ENCODE results near the gene TMEM120B. TPM values are rescaled to one million over a fixed set of nuclear protein-coding genes. Genes with fewer than 3 reads are reported as not detected.
"Not testable (repeated sequence)": the region's sequence is repeated elsewhere in the genome, so short reads cannot be mapped to it uniquely, and the experiment has no call there.

TMEM120B gene
- total RNA-seq, 1 experiment from 2014 or later = 2.9 TPM

DNA sequence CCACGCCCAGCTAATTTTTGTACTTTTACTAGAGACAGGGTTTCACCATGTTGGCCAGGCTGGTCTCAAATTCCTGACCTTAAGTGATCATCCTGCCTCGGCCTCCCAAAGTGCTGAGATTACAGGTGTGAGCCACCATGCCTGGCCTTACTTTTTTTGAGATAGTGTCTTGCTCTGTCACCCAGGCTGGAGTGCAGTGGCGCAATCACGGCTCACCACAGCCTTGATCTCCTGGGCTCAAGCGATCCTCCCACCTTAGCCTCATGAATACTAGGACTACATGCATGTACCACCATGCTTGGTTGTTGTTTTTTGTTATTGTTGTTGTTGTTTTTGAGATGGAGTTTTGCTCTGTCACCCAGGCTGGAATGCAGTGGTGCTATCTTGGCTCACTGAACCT, 33.0 kb downstream of the TMEM120B start:
- DNase-seq (ENCODE audit: low read depth) = not testable (repeated sequence)

GRCh38 chr12:121748218-121748570, 35.6 kb downstream of the TMEM120B start:
- DNase-seq (ENCODE audit: low read depth) = no peak

- peak; percentile 21 for DNase-seq (ENCODE audit: low read depth)
Measured at GRCh38 chr12:121748571-121749265, 36.2 kb downstream of the TMEM120B start.

- no peak for DNase-seq (ENCODE audit: low read depth)
Measured at GRCh38 chr12:121749267-121749666, 36.7 kb downstream of the TMEM120B start.

GRCh38 chr12:121750507-121750955, 38.0 kb downstream of the TMEM120B start:
- no peak for DNase-seq (ENCODE audit: low read depth)

- DNase-seq (ENCODE audit: low read depth) = no peak
Measured at GRCh38 chr12:121751034-121751433, 38.5 kb downstream of the TMEM120B start.

DNA sequence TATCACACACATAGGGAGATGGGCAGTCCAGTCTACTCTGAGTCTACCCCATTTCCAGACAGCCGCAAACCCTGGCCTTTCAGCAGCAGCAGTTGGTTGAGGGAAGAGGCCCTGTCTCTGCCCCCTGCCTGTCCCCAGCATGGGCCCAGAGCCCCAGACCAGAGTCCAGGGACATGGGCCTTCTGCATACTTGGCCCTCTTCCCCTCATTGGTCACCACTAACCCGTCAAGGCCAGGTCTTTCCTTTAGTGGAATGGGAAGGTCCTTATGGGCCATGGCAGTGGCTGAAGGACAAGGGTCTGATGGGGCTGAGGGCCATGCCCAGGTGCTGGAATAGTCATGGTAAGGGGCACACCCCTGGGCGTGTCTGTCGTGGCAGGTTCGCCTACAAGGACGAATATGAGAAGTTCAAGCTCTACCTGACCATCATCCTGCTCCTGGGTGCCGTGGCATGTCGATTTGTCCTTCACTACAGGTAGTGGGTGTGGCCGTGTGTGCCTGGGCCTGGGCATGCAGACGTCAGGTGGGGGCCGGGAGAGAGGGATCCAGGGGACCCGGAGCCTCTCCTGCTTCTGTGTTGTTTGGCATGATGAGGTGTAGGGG, 39.3 kb downstream of the TMEM120B start:
- DNase-seq (ENCODE audit: low read depth) = no peak

- no peak for DNase-seq (ENCODE audit: low read depth)
Measured at GRCh38 chr12:121753844-121754264, 41.3 kb downstream of the TMEM120B start.

GRCh38 chr12:121754836-121755235, 42.3 kb downstream of the TMEM120B start:
- DNase-seq (ENCODE audit: low read depth) = no peak

DNA sequence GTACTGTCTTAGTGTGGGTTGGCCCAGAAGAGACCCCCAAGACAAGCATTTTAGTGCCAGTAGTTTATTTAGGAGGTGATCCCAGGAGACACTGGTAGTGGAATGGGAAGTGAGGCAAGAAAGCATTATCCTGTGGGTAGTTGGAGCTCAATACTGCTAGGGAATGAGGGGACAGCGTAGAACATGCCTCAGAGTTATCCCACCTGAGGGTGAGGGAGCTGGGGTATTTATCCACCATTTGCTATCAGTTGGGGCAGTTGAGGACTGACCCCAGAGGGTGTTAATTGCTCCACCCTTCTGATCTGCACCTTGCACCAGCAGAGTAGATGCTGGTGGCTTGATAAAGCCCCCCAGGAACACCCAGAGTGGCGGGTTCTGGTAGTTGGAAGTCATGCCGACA, 43.0 kb downstream of the TMEM120B start:
- no peak for DNase-seq (ENCODE audit: low read depth)

GRCh38 chr12:121758536-121758935, 46.0 kb downstream of the TMEM120B start:
- DNase-seq (ENCODE audit: low read depth) = not testable (repeated sequence)

GRCh38 chr12:121762269-121762668, 49.7 kb downstream of the TMEM120B start:
- DNase-seq (ENCODE audit: low read depth) = no peak

DNA sequence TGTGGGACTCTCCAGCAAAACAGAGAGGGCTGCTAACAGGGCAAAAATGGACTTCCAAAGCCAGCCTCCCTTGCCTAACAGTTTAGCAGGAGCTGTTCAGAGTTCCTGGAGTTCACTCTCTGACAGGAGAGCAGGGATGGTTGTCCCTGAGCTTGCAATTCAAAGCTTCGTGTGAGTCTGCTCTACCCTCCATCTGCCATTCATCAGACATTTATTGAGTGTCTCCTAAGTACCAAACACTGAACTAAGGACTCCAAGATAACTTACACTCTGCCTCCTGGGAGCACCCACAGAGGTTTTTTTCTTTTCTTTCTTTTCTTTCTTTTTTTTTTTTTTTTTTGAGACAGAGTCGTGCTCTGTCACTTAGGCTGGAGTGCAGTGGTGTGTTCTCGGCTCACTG, 52.3 kb downstream of the TMEM120B start:
- DNase-seq (ENCODE audit: low read depth) = no peak

DNA sequence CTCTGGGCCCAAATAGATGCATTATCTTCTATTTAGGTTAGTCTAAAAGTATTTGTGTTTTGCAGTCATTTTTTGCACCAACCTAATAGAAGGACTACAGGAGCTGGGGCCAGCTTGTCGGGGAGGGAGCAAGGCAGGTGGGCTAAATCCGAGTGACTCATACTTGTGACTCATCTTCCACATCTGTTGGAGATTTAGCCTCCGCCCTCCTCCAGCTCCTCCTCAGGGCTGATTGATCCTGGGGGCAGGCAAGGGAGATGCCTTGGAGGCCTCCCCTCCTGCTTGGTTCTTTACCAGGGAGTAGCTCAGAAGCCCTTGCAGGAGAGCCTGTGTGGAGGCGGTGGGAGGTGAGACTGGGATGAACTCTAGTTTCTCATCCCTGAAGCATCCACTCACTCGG, 53.0 kb downstream of the TMEM120B start:
- peak; percentile 92 for DNase-seq (ENCODE audit: low read depth)

DNA sequence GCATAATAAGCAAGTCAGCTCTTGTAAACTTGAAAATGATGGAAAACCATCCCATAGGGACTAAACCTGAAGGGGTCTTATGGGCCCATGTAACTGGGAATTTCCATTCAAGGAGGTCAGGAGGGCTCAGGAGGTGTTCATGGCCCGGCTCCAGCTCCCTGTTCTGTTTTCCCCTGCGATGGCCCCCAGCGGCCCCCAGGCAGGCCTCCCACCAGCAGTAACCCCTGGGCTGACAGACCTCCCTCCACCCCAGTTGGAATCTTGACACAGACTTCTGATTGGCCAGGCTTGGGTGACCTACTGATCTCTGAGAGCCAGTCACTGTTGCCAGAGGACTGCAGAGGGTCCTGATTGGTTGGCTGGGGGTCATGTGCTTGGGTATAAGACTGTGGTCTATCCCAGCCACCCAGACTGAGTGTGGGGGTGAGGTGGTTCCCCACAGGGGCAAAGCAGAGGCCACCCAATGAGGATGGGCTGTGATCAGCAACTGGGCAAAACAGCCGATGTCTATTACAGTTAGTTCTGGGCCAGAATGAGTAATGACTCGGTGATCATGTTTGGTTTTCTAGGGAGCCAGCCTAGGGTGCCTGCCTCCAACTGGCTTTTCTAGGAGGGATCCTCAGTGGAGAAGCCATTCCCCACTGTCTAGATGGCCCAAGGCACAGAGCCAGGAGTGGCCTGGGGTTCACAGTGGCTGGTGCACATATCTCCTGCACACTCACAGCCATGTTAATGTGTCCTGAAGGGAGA, 53.9 kb downstream of the TMEM120B start:
- no peak for DNase-seq (ENCODE audit: low read depth)

- peak; percentile 30 for DNase-seq (ENCODE audit: low read depth)
Measured at GRCh38 chr12:121767525-121768016, 55.0 kb downstream of the TMEM120B start.

DNA sequence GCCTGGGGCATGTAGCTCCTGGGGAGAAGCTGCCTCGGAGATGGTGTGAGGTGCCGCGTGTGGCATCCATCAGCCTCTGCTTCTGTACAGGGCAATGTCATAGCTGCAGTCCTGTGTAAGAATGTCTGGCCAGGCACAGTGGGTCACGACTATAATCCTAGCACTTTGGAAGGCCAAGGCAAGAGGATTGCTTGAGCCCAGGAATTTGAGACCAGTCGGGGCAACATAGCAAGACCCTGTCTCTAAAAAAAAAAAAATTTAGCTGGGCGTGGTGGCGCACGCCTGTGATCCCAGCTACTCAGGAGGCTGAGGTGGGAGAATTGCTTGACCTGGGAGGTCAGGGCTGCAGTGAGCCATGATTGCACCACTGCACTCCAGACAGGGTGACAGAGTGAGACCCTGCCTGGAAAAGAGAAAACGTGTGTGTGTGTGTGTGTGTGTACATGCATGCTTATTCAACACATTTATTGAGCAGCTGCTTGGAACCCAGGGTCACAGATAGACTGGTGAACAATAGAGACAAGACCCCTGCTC, 56.8 kb downstream of the TMEM120B start:
- no peak for DNase-seq (ENCODE audit: low read depth)

- DNase-seq (ENCODE audit: low read depth) = no peak
Measured at GRCh38 chr12:121769831-121770301, 57.3 kb downstream of the TMEM120B start.

DNA sequence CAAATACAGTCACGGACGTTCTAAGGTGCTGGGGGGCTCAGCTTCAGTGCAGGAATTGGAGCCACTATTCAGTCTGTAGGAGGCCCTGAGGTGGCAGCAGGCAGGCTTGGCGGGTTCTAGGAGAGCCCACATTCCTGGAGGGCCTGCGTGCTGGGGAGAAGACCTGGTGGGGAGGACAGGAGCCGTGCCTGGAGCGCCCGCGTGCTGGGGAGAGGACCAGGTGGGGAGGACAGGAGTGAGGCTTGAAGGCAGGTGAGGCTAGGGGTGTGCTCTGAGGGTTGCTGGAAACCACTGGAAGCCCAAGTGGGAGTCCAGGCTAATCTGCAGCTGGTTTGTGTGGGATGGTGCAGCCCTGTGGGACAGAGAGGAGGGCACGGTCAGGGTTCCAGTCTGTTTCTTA, 57.8 kb downstream of the TMEM120B start:
- DNase-seq (ENCODE audit: low read depth) = no peak

DNA sequence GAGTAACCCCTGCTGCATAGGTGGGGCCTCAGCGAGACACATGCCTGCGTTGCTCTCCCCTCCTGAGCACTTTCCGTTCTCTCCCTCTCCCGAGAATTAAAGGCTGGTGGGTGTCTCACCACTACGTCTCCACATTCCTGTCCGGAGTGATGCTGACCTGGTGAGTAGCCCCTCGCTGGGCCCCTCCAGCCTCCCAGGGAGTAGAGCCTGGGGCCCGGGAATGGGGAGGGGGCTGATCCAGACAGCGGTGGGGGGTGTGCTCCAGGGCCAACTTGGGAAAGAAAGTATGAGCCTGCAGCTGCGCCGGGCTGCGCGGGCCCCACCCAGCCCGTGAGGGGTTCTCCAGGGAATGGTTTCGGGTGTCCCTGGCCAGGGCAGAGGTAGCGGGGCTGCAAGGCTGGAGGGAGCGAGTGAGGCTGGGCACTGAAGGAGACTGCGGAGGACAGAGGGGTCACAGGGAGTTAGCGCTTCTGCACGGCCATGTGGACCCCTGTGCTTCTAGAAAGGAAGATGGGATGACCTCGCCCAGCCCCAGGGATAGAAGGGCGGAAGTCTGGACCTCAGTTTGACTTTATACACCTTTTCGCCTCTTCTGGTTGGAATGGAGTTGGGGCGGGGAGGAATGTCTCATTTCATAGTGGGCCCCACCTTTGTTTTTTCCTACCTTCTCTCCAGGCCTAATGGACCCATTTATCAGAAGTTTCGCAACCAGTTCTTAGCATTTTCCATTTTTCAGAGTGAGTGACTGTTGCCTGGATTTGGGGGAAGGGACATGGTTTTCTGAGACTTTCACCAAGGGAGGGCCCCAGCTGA, 58.5 kb downstream of the TMEM120B start:
- DNase-seq (ENCODE audit: low read depth) = no peak

DNA sequence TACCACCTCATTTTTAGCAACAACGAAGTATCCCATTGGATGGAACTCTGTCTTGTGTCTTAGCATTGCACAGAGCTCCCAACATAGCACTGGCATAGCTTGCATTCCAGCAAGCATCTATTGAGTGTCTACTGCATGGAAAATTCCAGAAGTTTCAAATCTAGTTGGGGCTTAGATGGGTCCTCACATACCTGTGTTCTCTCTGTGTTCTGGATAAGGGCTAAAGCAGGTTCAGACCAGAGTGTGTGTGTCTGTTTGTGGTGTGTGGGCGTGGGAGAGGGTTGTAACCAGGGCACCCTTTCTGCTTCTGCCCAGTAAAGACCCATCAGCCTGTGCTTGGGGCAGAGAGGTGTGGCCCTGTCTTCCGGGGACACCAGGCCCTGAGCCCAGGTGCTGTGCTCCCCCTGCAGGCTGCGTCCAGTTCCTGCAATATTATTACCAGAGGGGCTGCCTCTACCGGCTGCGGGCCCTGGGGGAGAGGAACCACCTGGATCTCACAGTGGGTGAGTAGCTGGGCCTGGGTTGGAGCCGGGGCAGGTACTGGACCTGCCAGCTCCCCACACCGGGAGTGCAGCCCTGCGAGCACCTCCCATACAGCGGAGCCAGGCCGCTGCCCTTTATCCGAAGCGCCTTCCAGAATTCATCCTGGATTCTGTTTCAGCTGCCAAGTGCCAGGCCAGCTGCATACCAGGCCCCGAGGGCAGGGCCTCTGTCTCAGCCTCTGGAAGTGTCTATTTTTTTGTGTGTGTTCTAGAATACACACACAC, 60.6 kb downstream of the TMEM120B start:
- DNase-seq (ENCODE audit: low read depth) = peak; percentile 53

All from RPMI7951 (cell line).